Esophagus muscularis mucosa (tissue), 4 donors: ENCODE results near the gene SDK1. TPM values are rescaled to one million over a fixed set of nuclear protein-coding genes. Genes with fewer than 3 reads are reported as not detected.

Source experiments
- DNase-seq: peaks from one replicate; pipeline ENCODE4 v3.0.0-alpha.2; 2017; ENCODE audit errors: extremely low spot score
- H3K27ac ChIP-seq, 4 donors: fragments of 200-600 bp; sonication (generic); replicated peaks in 1 of 4; 1 replicate in 3 of 4; 2 replicates in 1 of 4; pipeline ENCODE4 v1.5.1; 2016 to 2019; ENCODE audit warnings: mild to moderate bottlenecking in 1 of 4
- H3K27me3 ChIP-seq, 4 donors: fragments of 200-600 bp; sonication (generic); one replicate each; pipeline versions ENCODE4 v1.5.1 to v1.6.0; 2016 to 2019
- H3K36me3 ChIP-seq, 4 donors: fragments of 200-600 bp; sonication (generic); one replicate each; pipeline ENCODE4 v1.5.1; 2016 to 2019
- H3K4me1 ChIP-seq, 4 donors: fragments of 200-600 bp; sonication (generic); one replicate each; pipeline ENCODE4 v1.5.1; 2016 to 2019
- H3K4me3 ChIP-seq, 4 donors: fragments of 200-600 bp; sonication (generic); 1 replicate in 2 of 4; 2 replicates in 2 of 4; pipeline ENCODE4 v1.5.1; 2016 to 2019; ENCODE audit warnings: mild to moderate bottlenecking in 4 of 4, moderate library complexity in 1 of 4
- H3K9me3 ChIP-seq, 4 donors: fragments of 200-600 bp; sonication (generic); 1 replicate in 3 of 4; 2 replicates in 1 of 4; pipeline ENCODE4 v1.5.1; 2016 to 2019
- CTCF ChIP-seq, 3 experiments: fragments of 200-600 bp in 2 of 3; fragments of 450-650 bp in 1 of 3; sonication (generic) in 2 of 3; IDR thresholded peaks; one replicate each; pipeline ENCODE4 v1.5.1; 2017 to 2019; ENCODE audit warnings: antibody characterized with exemption in 3 of 3, mild to moderate bottlenecking in 2 of 3, moderate library complexity in 1 of 3
- EP300 ChIP-seq: sonication (generic); formaldehyde crosslinking; IDR thresholded peaks from one replicate; pipeline ENCODE4 v1.6.1; 2017; ENCODE audit warnings: antibody characterized with exemption
- POLR2A ChIP-seq: fragments of 450-650 bp; IDR thresholded peaks from one replicate; pipeline ENCODE4 v1.6.1; 2017; ENCODE audit warnings: antibody characterized with exemption, moderate library complexity, mild to moderate bottlenecking, low read depth
- POLR2AphosphoS5 ChIP-seq, 2 donors: sonication (generic); formaldehyde crosslinking; IDR thresholded peaks; one replicate each; pipeline ENCODE4 v1.6.1; 2017; ENCODE audit warnings: antibody characterized with exemption in 2 of 2
- whole genome bisulfite sequencing: methylation state at CpG from one replicate; pipeline ENCODE4 v1.1.5; 2018; 5-methylcytosine and 5-hydroxymethylcytosine counted together
- intact Hi-C: fragments of 100-400 bp; cut with DNase I; formaldehyde crosslinking; loops from one replicate; pipeline ENCODE4 v1.15.1; 2023
- total RNA-seq, 4 donors: library from RNA; depleted of rRNA; stranded (reverse); fragments of >200 nt; gene quantifications; one replicate each; pipeline versions ENCODE4 v1.1.0 to v1.2.1, GENCODE V29; 2016

Gene SDK1
- total RNA-seq, 4 donors from 2014 or later = 7.8 to 18.6 (median 12.0) TPM

- H3K27ac ChIP-seq = no peak overlapping the region
- peaks cover 0 to 71% (median 0%) of the 10 kb centered on the region in 4 donors for H3K27me3 ChIP-seq
- no peak overlapping the region for H3K4me3 ChIP-seq
- H3K4me1 ChIP-seq = no peaks in the 10 kb centered on the region
- intact Hi-C loops = no loop called here
- no peaks in the 10 kb centered on the region for H3K36me3 ChIP-seq
- H3K9me3 ChIP-seq = no peaks in the 10 kb centered on the region
- no peak for DNase-seq
- TF ChIP-seq POLR2A = no peak
- no peak for TF ChIP-seq EP300
- no peak for TF ChIP-seq CTCF (IDR thresholded peaks at IDR 0.05)
- TF ChIP-seq POLR2AphosphoS5 (IDR thresholded peaks at IDR 0.05) = no peak
- 88% methylated on average over 28 of the region's 34 CpGs for WGBS
Measured at GRCh38 chr7:4268040-4268965, 967.3 kb downstream of the SDK1 start.

GRCh38 chr7:4269086-4269485 lies 968.0 kb downstream of the SDK1 start:
- intact Hi-C loops = no loop called here
- H3K4me1 ChIP-seq = no peaks in the 10 kb centered on the region
- H3K9me3 ChIP-seq = peaks cover 0 to 4% (median 1%) of the 10 kb centered on the region in 4 donors
- no peaks in the 10 kb centered on the region for H3K36me3 ChIP-seq
- H3K27me3 ChIP-seq = peaks cover 0 to 78% (median 0%) of the 10 kb centered on the region in 4 donors
- no peak overlapping the region for H3K27ac ChIP-seq
- no peak overlapping the region for H3K4me3 ChIP-seq
- WGBS = 98% methylated on average over 5 of the region's 9 CpGs
- DNase-seq = no peak
- TF ChIP-seq POLR2AphosphoS5 (IDR thresholded peaks at IDR 0.05) = no peak
- no peak for TF ChIP-seq CTCF (IDR thresholded peaks at IDR 0.05)
- no peak for TF ChIP-seq EP300
- no peak for TF ChIP-seq POLR2A

- no peaks in the 10 kb centered on the region for H3K4me1 ChIP-seq
- H3K36me3 ChIP-seq = no peaks in the 10 kb centered on the region
- no peak overlapping the region for H3K4me3 ChIP-seq
- TF ChIP-seq EP300 (no peak), POLR2AphosphoS5 (IDR thresholded peaks at IDR 0.05) (no peak), POLR2A (no peak), CTCF (IDR thresholded peaks at IDR 0.05) (no peak)
- peaks cover 0 to 10% (median 4%) of the 10 kb centered on the region in 4 donors for H3K9me3 ChIP-seq
- H3K27me3 ChIP-seq = peaks cover 0 to 76% (median 0%) of the 10 kb centered on the region in 4 donors
- WGBS = 78% methylated on average over 10 of the region's 11 CpGs
- DNase-seq = no peak
- no peak overlapping the region for H3K27ac ChIP-seq
- intact Hi-C loops = no loop called here
Measured at GRCh38 chr7:4269746-4270145, 968.7 kb downstream of the SDK1 start.

GRCh38 chr7:4270268-4270667 lies 969.2 kb downstream of the SDK1 start:
- Histone ChIP-seq H3K4me1 (no peaks in the 10 kb centered on the region), H3K36me3 (no peaks in the 10 kb centered on the region), H3K4me3 (no peak overlapping the region), H3K27ac (no peak overlapping the region), H3K27me3 (peaks cover 0 to 70% (median 0%) of the 10 kb centered on the region in 4 donors), H3K9me3 (peaks cover 0 to 15% (median 7%) of the 10 kb centered on the region in 4 donors)
- intact Hi-C loops = no loop called here
- TF ChIP-seq POLR2AphosphoS5 (IDR thresholded peaks at IDR 0.05) = no peak
- TF ChIP-seq POLR2A = no peak
- TF ChIP-seq EP300 = no peak
- no peak for TF ChIP-seq CTCF (IDR thresholded peaks at IDR 0.05)
- DNase-seq = no peak
- WGBS = 78% methylated on average over 11 of the region's 12 CpGs
